RWPE2 (cell line): Measurements from ENCODE around the gene PDC.

Experiments used
- ATAC-seq: fragments of 200-7000 bp; cut with Tn5 transposase; 3 replicates; pipeline ENCODE4 v1.9.1; 2021; ENCODE audit warnings: low read depth
- DNase-seq: peaks from one replicate; pipeline ENCODE4 v3.0.0-alpha.2; 2020; ENCODE audit warnings: low spot score
- H3K27ac ChIP-seq: fragments of 450-650 bp; 2 replicates; pipeline ENCODE4 v1.5.1; 2017; ENCODE audit warnings: mild to moderate bottlenecking; ENCODE audit not compliant: poor library complexity, severe bottlenecking
- H3K27me3 ChIP-seq: fragments of 250-450 bp; sonication (Bioruptor Pico); 2 replicates; pipeline ENCODE4 v1.5.1; 2021; ENCODE audit warnings: mild to moderate bottlenecking, moderate library complexity; ENCODE audit not compliant: insufficient read depth, poor library complexity, severe bottlenecking
- H3K36me3 ChIP-seq: fragments of 250-450 bp; sonication (Bioruptor Pico); 2 replicates; pipeline ENCODE4 v1.5.1; 2020; ENCODE audit warnings: low read depth, mild to moderate bottlenecking, moderate library complexity
- H3K4me1 ChIP-seq: fragments of 250-450 bp; sonication (Bioruptor Pico); 2 replicates; pipeline ENCODE4 v1.5.1; 2021; ENCODE audit warnings: mild to moderate bottlenecking, moderate library complexity; ENCODE audit not compliant: insufficient read depth, poor library complexity, severe bottlenecking
- H3K4me3 ChIP-seq: fragments of 250-450 bp; sonication (Bioruptor Pico); 2 replicates; pipeline ENCODE4 v1.5.1; 2021; ENCODE audit warnings: mild to moderate bottlenecking, moderate library complexity; ENCODE audit not compliant: severe bottlenecking
- H3K9me3 ChIP-seq: fragments of 250-450 bp; sonication (Bioruptor Pico); 2 replicates; pipeline ENCODE4 v1.5.1; 2021; ENCODE audit warnings: mild to moderate bottlenecking, moderate library complexity; ENCODE audit not compliant: severe bottlenecking
- TF ChIP-seq, protein P1 (sequence below): fragments of 450-650 bp; IDR thresholded peaks from one replicate; pipeline ENCODE4 v1.5.1; 2017; ENCODE audit warnings: mild to moderate bottlenecking, moderate library complexity; ENCODE audit not compliant: poor library complexity, severe bottlenecking

Gene PDC

DNA sequence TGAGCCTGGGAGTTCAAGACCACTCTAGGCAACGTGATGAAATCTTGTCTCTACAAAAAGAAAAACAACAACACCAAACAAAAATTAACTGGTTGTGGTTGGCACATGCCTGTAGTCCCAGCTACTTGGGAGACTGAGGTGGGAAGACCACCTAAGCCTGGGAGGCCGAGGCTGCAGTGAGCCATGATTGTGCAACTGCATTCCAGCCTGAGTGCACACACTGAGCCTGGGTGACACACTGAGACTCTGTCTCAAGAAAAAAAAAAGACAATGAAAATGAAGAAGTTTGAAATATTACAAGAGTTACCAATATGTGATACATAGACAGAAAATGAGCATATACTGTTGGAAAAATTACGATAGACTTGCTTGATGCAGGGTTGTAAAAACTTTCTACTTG, 31.9 kb downstream of the PDC start:
- TF ChIP-seq, protein P1, sequence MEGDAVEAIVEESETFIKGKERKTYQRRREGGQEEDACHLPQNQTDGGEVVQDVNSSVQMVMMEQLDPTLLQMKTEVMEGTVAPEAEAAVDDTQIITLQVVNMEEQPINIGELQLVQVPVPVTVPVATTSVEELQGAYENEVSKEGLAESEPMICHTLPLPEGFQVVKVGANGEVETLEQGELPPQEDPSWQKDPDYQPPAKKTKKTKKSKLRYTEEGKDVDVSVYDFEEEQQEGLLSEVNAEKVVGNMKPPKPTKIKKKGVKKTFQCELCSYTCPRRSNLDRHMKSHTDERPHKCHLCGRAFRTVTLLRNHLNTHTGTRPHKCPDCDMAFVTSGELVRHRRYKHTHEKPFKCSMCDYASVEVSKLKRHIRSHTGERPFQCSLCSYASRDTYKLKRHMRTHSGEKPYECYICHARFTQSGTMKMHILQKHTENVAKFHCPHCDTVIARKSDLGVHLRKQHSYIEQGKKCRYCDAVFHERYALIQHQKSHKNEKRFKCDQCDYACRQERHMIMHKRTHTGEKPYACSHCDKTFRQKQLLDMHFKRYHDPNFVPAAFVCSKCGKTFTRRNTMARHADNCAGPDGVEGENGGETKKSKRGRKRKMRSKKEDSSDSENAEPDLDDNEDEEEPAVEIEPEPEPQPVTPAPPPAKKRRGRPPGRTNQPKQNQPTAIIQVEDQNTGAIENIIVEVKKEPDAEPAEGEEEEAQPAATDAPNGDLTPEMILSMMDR, result no peak
- Histone ChIP-seq H3K27me3 (no peaks in the 10 kb centered on the region), H3K4me3 (no peak overlapping the region), H3K27ac (no peak overlapping the region), H3K4me1 (no peaks in the 10 kb centered on the region), H3K36me3 (no peaks in the 10 kb centered on the region), H3K9me3 (no peaks in the 10 kb centered on the region)
- no peak for ATAC-seq
- DNase-seq, result no peak

DNA sequence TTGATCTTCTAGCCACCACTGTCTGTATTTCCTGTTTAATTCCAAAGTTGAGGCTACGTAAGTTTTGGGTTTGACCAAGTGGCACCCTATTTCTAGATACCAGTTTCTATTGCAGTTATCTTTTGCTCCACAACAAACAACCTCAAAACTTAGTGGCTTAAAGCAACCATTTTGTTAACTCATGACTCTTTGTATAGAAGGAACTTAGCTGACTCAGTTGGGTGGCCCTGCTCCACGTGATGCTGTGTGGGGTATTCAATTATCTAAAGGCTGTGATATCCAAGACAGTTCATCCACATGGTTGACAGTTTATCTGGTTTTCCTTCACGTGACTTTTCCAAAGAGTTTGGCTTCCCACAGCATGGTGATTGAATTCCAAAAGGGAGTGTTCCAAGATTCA, 34.8 kb downstream of the PDC start:
- TF ChIP-seq, protein P1, result no peak
- DNase-seq (no peak), ATAC-seq (no peak)
- H3K27ac ChIP-seq, result no peak overlapping the region
- no peaks in the 10 kb centered on the region for H3K27me3 ChIP-seq
- H3K9me3 ChIP-seq, result no peaks in the 10 kb centered on the region
- H3K4me1 ChIP-seq, result no peaks in the 10 kb centered on the region
- H3K4me3 ChIP-seq, result no peak overlapping the region
- no peaks in the 10 kb centered on the region for H3K36me3 ChIP-seq

DNA sequence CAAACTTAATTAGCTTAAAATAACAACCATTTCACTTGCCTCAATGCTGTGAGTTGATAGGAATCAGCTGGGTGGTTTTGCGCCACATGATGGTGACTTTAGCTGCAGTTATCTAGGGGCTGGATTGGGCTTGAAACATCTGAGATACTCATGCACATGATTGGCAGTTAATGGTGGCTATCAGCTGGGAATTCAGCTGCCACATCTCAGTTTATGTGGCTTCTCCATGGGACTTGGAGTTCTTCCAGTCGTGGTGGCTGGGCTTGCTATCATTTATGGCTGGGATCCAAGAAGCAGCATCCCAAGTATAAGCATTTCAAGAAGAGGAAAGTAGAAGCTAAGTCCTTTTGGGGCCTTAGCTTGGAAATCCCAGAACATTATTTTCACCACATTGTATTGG, 36.4 kb downstream of the PDC start:
- H3K27ac ChIP-seq, result no peak overlapping the region
- no peak for DNase-seq
- no peaks in the 10 kb centered on the region for H3K9me3 ChIP-seq
- TF ChIP-seq, protein P1, result no peak
- no peak overlapping the region for H3K4me3 ChIP-seq
- H3K27me3 ChIP-seq, result no peaks in the 10 kb centered on the region
- H3K36me3 ChIP-seq, result peaks cover 12% of the 10 kb centered on the region
- H3K4me1 ChIP-seq, result no peaks in the 10 kb centered on the region
- ATAC-seq, result no peak

GRCh38 chr1:186421446-186421845, 39.5 kb downstream of the PDC start:
- H3K36me3 ChIP-seq, result peaks cover 37% of the 10 kb centered on the region
- H3K4me1 ChIP-seq, result no peaks in the 10 kb centered on the region
- no peak overlapping the region for H3K4me3 ChIP-seq
- no peak for ATAC-seq
- H3K27me3 ChIP-seq, result no peaks in the 10 kb centered on the region
- H3K27ac ChIP-seq, result no peak overlapping the region
- H3K9me3 ChIP-seq, result no peaks in the 10 kb centered on the region
- TF ChIP-seq, protein P1, result no peak
- no peak for DNase-seq

GRCh38 chr1:186420923-186421322, 40.0 kb downstream of the PDC start:
- Histone ChIP-seq H3K4me3 (no peak overlapping the region), H3K36me3 (peaks cover 37% of the 10 kb centered on the region), H3K4me1 (no peaks in the 10 kb centered on the region), H3K27me3 (no peaks in the 10 kb centered on the region), H3K27ac (no peak overlapping the region), H3K9me3 (no peaks in the 10 kb centered on the region)
- no peak for ATAC-seq
- TF ChIP-seq, protein P1, result no peak
- DNase-seq, result no peak
